Osteoblast (primary cell): ENCODE results near the gene PEAK3. TPM values are rescaled to one million over a fixed set of nuclear protein-coding genes. Genes with fewer than 3 reads are reported as not detected.

ENCODE experiments used
- DNase-seq: peaks from one replicate; pipeline ENCODE4 v3.0.0; 2011; ENCODE audit warnings: low spot score, mixed read lengths; ENCODE audit not compliant: insufficient read length; ENCODE audit errors: missing footprints
- H2AFZ ChIP-seq: 2 replicates; pipeline ENCODE4 v1.6.0; 2011; ENCODE audit warnings: mild to moderate bottlenecking, low read length
- H3K27ac ChIP-seq: 2 replicates; pipeline ENCODE4 v1.5.1; 2011; ENCODE audit warnings: mild to moderate bottlenecking, low read depth, low read length, moderate library complexity
- H3K27me3 ChIP-seq: 2 replicates; pipeline ENCODE4 v1.6.0; 2012; ENCODE audit warnings: mild to moderate bottlenecking, control low read depth, inconsistent platforms, low read length, moderate library complexity; ENCODE audit not compliant: insufficient read depth
- H3K36me3 ChIP-seq: 2 replicates; pipeline ENCODE4 v1.5.1; 2011; ENCODE audit warnings: mild to moderate bottlenecking, low read length, control low read depth, moderate library complexity; ENCODE audit not compliant: insufficient read depth
- H3K4me1 ChIP-seq: 2 replicates; pipeline ENCODE4 v1.5.1; 2011; ENCODE audit warnings: mild to moderate bottlenecking, low read length, control low read depth, moderate library complexity; ENCODE audit not compliant: insufficient read depth
- H3K4me2 ChIP-seq: 2 replicates; pipeline ENCODE4 v1.6.0; 2011; ENCODE audit warnings: mild to moderate bottlenecking, low read length; ENCODE audit not compliant: insufficient read depth
- H3K4me3 ChIP-seq: fragments of 200-600 bp; sonication (generic); 3 replicates; pipeline ENCODE4 v1.5.1; 2012; ENCODE audit warnings: mild to moderate bottlenecking, low read length, inconsistent platforms; ENCODE audit not compliant: insufficient read depth
- H3K79me2 ChIP-seq: 2 replicates; pipeline ENCODE4 v1.6.0; 2012; ENCODE audit warnings: mild to moderate bottlenecking, low read length, control low read depth, inconsistent platforms; ENCODE audit not compliant: insufficient read depth
- H3K9me3 ChIP-seq: 2 replicates; pipeline ENCODE4 v1.5.1; 2011; ENCODE audit warnings: low read depth, low read length, control low read depth
- H4K20me1 ChIP-seq: 2 replicates; pipeline ENCODE4 v1.6.0; 2012; ENCODE audit warnings: mild to moderate bottlenecking, low read length, control low read depth; ENCODE audit not compliant: insufficient read depth
- total RNA-seq: library from RNA; depleted of rRNA; stranded (reverse); fragments of >200 nt; gene quantifications from 2 replicates; pipeline ENCODE4 v1.2.3, GENCODE V29; 2012
- TF ChIP-seq, protein P1 (sequence below): IDR thresholded peaks from 2 replicates; pipeline ENCODE4 v1.5.1; 2011; ENCODE audit warnings: mild to moderate bottlenecking, low read depth, low read length, moderate library complexity; ENCODE audit errors: extremely low read depth

The PEAK3 gene
- total RNA-seq, 1 donor: not detected

- no peak overlapping the region for H3K4me2 ChIP-seq
- peaks cover 21% of the 10 kb centered on the region for H4K20me1 ChIP-seq
- no peaks in the 10 kb centered on the region for H3K36me3 ChIP-seq
- no peak overlapping the region for H2AFZ ChIP-seq
- no peaks in the 10 kb centered on the region for H3K9me3 ChIP-seq
- peaks cover 7% of the 10 kb centered on the region for H3K27me3 ChIP-seq
- TF ChIP-seq, protein P1, sequence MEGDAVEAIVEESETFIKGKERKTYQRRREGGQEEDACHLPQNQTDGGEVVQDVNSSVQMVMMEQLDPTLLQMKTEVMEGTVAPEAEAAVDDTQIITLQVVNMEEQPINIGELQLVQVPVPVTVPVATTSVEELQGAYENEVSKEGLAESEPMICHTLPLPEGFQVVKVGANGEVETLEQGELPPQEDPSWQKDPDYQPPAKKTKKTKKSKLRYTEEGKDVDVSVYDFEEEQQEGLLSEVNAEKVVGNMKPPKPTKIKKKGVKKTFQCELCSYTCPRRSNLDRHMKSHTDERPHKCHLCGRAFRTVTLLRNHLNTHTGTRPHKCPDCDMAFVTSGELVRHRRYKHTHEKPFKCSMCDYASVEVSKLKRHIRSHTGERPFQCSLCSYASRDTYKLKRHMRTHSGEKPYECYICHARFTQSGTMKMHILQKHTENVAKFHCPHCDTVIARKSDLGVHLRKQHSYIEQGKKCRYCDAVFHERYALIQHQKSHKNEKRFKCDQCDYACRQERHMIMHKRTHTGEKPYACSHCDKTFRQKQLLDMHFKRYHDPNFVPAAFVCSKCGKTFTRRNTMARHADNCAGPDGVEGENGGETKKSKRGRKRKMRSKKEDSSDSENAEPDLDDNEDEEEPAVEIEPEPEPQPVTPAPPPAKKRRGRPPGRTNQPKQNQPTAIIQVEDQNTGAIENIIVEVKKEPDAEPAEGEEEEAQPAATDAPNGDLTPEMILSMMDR: no peak
- H3K27ac ChIP-seq: no peak overlapping the region
- no peak for DNase-seq
- H3K4me1 ChIP-seq: peaks cover 13% of the 10 kb centered on the region
- H3K79me2 ChIP-seq: no peaks in the 10 kb centered on the region
- H3K4me3 ChIP-seq: no peak overlapping the region
These were observed 14.2 kb upstream of the PEAK3 start for GRCh38 chr19:2296141-2296540.

- H3K4me1 ChIP-seq: peaks cover 13% of the 10 kb centered on the region
- TF ChIP-seq, protein P1: no peak
- H3K27me3 ChIP-seq: peaks cover 21% of the 10 kb centered on the region
- H2AFZ ChIP-seq: no peak overlapping the region
- DNase-seq: peak; percentile 98
- no peaks in the 10 kb centered on the region for H3K9me3 ChIP-seq
- peaks cover 34% of the 10 kb centered on the region for H4K20me1 ChIP-seq
- peak overlapping the region; percentile 57 for H3K4me2 ChIP-seq
- no peak overlapping the region for H3K27ac ChIP-seq
- no peaks in the 10 kb centered on the region for H3K79me2 ChIP-seq
- peak overlapping the region; percentile 42 for H3K4me3 ChIP-seq
- no peaks in the 10 kb centered on the region for H3K36me3 ChIP-seq
These were observed 12.8 kb upstream of the PEAK3 start for GRCh38 chr19:2294687-2295335.

GRCh38 chr19:2291185-2291751 lies 9.3 kb upstream of the PEAK3 start:
- DNase-seq: peak; percentile 90
- Histone ChIP-seq H4K20me1 (peaks cover 66% of the 10 kb centered on the region), H2AFZ (no peak overlapping the region), H3K4me2 (no peak overlapping the region), H3K79me2 (no peaks in the 10 kb centered on the region), H3K36me3 (no peaks in the 10 kb centered on the region), H3K27ac (no peak overlapping the region), H3K9me3 (no peaks in the 10 kb centered on the region), H3K4me1 (peaks cover 13% of the 10 kb centered on the region), H3K4me3 (no peak overlapping the region), H3K27me3 (peaks cover 36% of the 10 kb centered on the region)
- TF ChIP-seq, protein P1: no peak

- no peak overlapping the region for H3K27ac ChIP-seq
- no peaks in the 10 kb centered on the region for H3K36me3 ChIP-seq
- H3K4me1 ChIP-seq: peaks cover 13% of the 10 kb centered on the region
- TF ChIP-seq, protein P1: no peak
- peaks cover 36% of the 10 kb centered on the region for H3K27me3 ChIP-seq
- H2AFZ ChIP-seq: no peak overlapping the region
- H3K9me3 ChIP-seq: no peaks in the 10 kb centered on the region
- peaks cover 70% of the 10 kb centered on the region for H4K20me1 ChIP-seq
- H3K79me2 ChIP-seq: no peaks in the 10 kb centered on the region
- DNase-seq: peak; percentile 57
- no peak overlapping the region for H3K4me2 ChIP-seq
- H3K4me3 ChIP-seq: no peak overlapping the region
These were observed 8.6 kb upstream of the PEAK3 start for GRCh38 chr19:2290441-2291184.
